HG02870 (cell line): ENCODE measurements around the gene KIAA0930.
A peak's percentile ranks its signal among the peaks of the same experiment; 100 is the strongest.

Experiments
- ATAC-seq: cut with Tn5 transposase; IDR thresholded peaks from one replicate; pipeline ENCODE4 v1.9.1; 2021; ENCODE audit warnings: mild to moderate bottlenecking, moderate library complexity; ENCODE audit not compliant: unreplicated experiment

Gene KIAA0930

GRCh38 chr22:45238957-45239680 lies 1.6 kb downstream of the KIAA0930 start:
- ATAC-seq, result no peak

- no peak for ATAC-seq
These were observed 2.4 kb downstream of the KIAA0930 start for GRCh38 chr22:45238076-45238956.

GRCh38 chr22:45237065-45237990 lies 3.4 kb downstream of the KIAA0930 start:
- no peak for ATAC-seq

GRCh38 chr22:45235851-45236342 lies 4.8 kb downstream of the KIAA0930 start:
- peak; percentile 9 for ATAC-seq

GRCh38 chr22:45235101-45235777 lies 5.5 kb downstream of the KIAA0930 start:
- peak; percentile 65 for ATAC-seq

GRCh38 chr22:45233827-45234226 lies 6.9 kb downstream of the KIAA0930 start:
- no peak for ATAC-seq

GRCh38 chr22:45233386-45233785 lies 7.3 kb downstream of the KIAA0930 start:
- ATAC-seq, result no peak

- ATAC-seq, result no peak
These were observed 9.4 kb downstream of the KIAA0930 start for GRCh38 chr22:45231293-45231692.

GRCh38 chr22:45230026-45230721 lies 10.5 kb downstream of the KIAA0930 start:
- ATAC-seq, result no peak

- ATAC-seq, result no peak
These were observed 11.5 kb downstream of the KIAA0930 start for GRCh38 chr22:45229181-45229580.

- no peak for ATAC-seq
These were observed 12.3 kb downstream of the KIAA0930 start for GRCh38 chr22:45228401-45228754.

- no peak for ATAC-seq
These were observed 12.9 kb downstream of the KIAA0930 start for GRCh38 chr22:45227645-45228400.

GRCh38 chr22:45226503-45227186 lies 14.0 kb downstream of the KIAA0930 start:
- ATAC-seq, result no peak

- ATAC-seq, result no peak
These were observed 14.8 kb downstream of the KIAA0930 start for GRCh38 chr22:45225732-45226502.

GRCh38 chr22:45224988-45225731 lies 15.5 kb downstream of the KIAA0930 start:
- no peak for ATAC-seq

- no peak for ATAC-seq
These were observed 16.4 kb downstream of the KIAA0930 start for GRCh38 chr22:45224331-45224730.
